ENCODE measurements around the gene PRR5L.

PRR5L gene

DNA sequence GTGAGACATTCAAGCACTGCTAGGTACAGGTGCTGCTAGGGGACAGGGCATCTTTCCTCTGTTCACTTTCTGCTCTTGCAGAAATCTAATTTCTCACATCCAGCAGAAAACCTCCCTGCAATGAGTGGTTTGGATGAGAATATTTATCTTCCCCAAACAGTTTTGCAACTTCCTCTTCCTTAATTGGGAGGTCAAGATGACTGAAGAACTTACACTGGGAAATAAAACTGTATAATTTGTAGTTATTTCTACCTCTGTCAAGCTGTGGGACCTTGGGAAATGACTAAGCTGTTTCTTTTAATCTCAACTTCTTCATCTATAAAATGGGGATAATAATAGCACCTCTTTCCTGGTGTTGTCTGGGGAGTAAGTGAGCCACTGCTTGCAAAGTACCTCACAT lies 69.8 kb downstream of the PRR5L start:
- Histone ChIP-seq H3K27me3 (ENCODE audit: insufficient read depth, low read length) (no peaks in the 10 kb centered on the region), H2AFZ (ENCODE audit: low read length, unreplicated experiment) (no peak overlapping the region), H3K27ac (ENCODE audit: low read depth, low read length) (no peak overlapping the region), H3K4me3 (ENCODE audit: low read depth, low read length) (no peak overlapping the region), H3K4me1 (ENCODE audit: control insufficient read depth, insufficient read depth, low read length, unreplicated experiment) (peaks cover 18% of the 10 kb centered on the region), H3K79me2 (ENCODE audit: control insufficient read depth, insufficient read depth, low read length, unreplicated experiment) (no peaks in the 10 kb centered on the region), H3K36me3 (ENCODE audit: insufficient read depth, low read length) (no peaks in the 10 kb centered on the region)

DNA sequence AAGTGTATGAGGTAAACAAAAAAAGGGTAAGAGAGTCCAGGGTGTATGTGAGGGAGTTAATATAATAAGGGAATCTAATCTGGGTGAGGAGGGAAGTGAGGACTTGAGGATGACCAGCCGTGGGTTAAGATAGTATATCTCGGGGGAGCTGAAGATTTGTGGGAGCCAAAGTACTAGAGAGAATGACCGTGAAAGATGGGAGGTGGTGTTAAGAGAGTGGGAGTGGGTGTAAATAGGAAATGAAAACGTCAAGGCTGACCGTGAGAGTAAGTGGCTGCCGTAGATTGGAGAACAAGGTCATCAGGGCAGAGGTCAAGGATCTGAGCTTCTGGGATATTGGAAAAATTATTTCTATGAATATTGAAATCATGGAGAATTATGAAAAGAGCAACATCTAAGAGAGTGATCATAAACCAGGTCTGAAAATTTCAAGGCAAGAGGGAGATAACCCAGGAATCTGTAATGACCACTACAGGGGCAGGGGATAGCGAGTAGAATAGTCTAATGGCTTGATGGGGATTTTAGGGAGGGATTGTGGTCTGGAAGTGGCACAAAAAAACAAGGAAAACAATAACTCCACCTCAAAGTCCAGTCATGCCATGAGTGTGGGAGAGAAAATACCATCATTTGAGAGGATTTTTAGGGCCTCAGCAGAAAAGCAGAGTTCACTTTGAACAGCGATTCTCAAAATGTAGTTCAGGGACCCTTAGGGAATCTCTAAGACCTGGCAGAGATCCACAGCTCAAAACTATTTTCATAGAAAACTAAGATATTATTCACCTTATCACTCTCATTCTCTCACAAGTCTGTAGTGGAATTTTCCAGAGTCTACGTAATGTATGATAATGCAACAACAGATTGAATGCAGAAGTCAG lies 72.0 kb downstream of the PRR5L start:
- Histone ChIP-seq H3K36me3 (ENCODE audit: insufficient read depth, low read length) (no peaks in the 10 kb centered on the region), H2AFZ (ENCODE audit: low read length, unreplicated experiment) (no peak overlapping the region), H3K4me1 (ENCODE audit: control insufficient read depth, insufficient read depth, low read length, unreplicated experiment) (peaks cover 21% of the 10 kb centered on the region), H3K27me3 (ENCODE audit: insufficient read depth, low read length) (no peaks in the 10 kb centered on the region), H3K27ac (ENCODE audit: low read depth, low read length) (no peak overlapping the region), H3K79me2 (ENCODE audit: control insufficient read depth, insufficient read depth, low read length, unreplicated experiment) (no peaks in the 10 kb centered on the region), H3K4me3 (ENCODE audit: low read depth, low read length) (no peak overlapping the region)

DNA sequence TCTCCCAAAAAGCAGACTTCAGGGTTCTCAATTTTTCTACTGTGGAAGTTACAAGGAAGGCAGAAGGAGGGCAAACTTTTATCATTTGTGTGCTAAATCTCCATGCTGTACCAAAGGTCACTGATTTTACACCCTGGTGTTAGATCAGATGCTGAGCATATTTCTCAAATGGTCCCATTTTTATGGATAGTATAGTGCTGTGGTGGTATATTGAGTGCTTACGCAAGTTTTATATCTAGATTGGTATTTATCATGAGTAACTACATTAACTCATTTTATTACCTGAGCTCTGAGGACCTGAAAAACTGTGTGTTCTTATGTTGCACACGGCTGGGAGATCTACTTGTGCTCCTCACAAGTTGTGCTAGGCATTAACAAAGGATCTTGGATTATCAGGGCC lies 75.1 kb downstream of the PRR5L start:
- Histone ChIP-seq H3K36me3 (ENCODE audit: insufficient read depth, low read length) (no peaks in the 10 kb centered on the region), H3K79me2 (ENCODE audit: control insufficient read depth, insufficient read depth, low read length, unreplicated experiment) (no peaks in the 10 kb centered on the region)

DNA sequence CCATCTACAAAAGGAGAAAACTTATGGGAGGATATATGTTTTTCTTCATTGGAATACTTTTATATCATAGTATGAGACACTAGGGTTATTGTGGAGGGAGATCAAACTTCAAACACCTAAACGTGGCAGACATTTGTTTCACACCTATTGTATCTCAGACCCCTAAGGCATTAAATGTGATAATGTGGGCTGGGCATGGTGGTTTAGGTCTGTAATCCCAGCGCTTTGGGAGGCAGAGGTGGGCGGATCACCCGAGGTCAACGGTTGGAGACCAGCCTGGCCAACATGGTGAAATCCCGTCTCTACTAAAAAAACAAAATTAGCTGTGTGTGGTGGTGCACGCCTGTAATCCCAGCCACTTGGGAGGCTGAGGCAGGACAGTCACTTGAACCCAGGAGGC lies 75.5 kb downstream of the PRR5L start:
- Histone ChIP-seq H3K27ac (ENCODE audit: low read depth, low read length) (no peak overlapping the region), H3K4me3 (ENCODE audit: low read depth, low read length) (no peak overlapping the region), H2AFZ (ENCODE audit: low read length, unreplicated experiment) (no peak overlapping the region), H3K4me1 (ENCODE audit: control insufficient read depth, insufficient read depth, low read length, unreplicated experiment) (peaks cover 17% of the 10 kb centered on the region), H3K36me3 (ENCODE audit: insufficient read depth, low read length) (no peaks in the 10 kb centered on the region), H3K79me2 (ENCODE audit: control insufficient read depth, insufficient read depth, low read length, unreplicated experiment) (no peaks in the 10 kb centered on the region), H3K27me3 (ENCODE audit: insufficient read depth, low read length) (no peaks in the 10 kb centered on the region)

More for the DNA sequence above, 75.1 kb downstream of the PRR5L start:
- H3K4me3 ChIP-seq (ENCODE audit: low read depth, low read length), result no peak overlapping the region
- no peak overlapping the region for H2AFZ ChIP-seq (ENCODE audit: low read length, unreplicated experiment)
- peaks cover 17% of the 10 kb centered on the region for H3K4me1 ChIP-seq (ENCODE audit: control insufficient read depth, insufficient read depth, low read length, unreplicated experiment)
- H3K27ac ChIP-seq (ENCODE audit: low read depth, low read length), result no peak overlapping the region
- H3K27me3 ChIP-seq (ENCODE audit: insufficient read depth, low read length), result no peaks in the 10 kb centered on the region

DNA sequence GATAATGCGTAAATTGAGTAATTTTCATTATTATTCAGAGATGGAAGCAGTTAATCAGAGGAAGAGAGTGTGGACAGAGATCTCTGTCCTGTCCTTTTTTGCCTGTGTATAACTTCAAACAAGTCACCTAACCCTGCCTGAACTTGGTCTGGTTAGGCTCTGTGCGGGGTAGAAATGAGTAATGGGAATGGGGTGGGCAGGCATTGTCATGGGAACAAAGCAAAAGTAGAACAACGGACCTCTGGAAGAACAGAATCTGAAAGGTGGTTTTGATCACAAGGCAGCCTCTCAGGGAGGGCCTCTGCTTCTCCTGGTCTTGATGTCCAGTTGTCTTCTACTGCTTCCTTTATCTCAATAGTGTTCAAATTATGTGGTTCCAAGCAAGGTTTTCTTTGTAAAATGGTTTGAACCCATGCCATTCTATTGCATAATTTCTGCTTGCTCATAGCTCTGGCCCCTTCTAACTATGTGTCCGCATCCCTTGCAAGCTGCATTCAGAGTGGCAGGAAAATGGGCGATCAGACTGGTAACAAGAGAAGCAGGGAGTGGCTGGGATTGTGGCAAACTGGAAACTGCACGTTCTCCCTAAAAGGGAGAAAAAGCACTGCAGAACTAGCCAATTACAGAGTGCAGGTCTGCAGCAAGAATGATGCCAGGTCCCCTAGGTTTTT lies 76.1 kb downstream of the PRR5L start:
- Histone ChIP-seq H3K36me3 (ENCODE audit: insufficient read depth, low read length) (no peaks in the 10 kb centered on the region), H3K4me1 (ENCODE audit: control insufficient read depth, insufficient read depth, low read length, unreplicated experiment) (peaks cover 17% of the 10 kb centered on the region), H3K27ac (ENCODE audit: low read depth, low read length) (peak overlapping the region; percentile 60), H3K79me2 (ENCODE audit: control insufficient read depth, insufficient read depth, low read length, unreplicated experiment) (no peaks in the 10 kb centered on the region), H2AFZ (ENCODE audit: low read length, unreplicated experiment) (peak overlapping the region; percentile 12), H3K27me3 (ENCODE audit: insufficient read depth, low read length) (no peaks in the 10 kb centered on the region), H3K4me3 (ENCODE audit: low read depth, low read length) (no peak overlapping the region)

DNA sequence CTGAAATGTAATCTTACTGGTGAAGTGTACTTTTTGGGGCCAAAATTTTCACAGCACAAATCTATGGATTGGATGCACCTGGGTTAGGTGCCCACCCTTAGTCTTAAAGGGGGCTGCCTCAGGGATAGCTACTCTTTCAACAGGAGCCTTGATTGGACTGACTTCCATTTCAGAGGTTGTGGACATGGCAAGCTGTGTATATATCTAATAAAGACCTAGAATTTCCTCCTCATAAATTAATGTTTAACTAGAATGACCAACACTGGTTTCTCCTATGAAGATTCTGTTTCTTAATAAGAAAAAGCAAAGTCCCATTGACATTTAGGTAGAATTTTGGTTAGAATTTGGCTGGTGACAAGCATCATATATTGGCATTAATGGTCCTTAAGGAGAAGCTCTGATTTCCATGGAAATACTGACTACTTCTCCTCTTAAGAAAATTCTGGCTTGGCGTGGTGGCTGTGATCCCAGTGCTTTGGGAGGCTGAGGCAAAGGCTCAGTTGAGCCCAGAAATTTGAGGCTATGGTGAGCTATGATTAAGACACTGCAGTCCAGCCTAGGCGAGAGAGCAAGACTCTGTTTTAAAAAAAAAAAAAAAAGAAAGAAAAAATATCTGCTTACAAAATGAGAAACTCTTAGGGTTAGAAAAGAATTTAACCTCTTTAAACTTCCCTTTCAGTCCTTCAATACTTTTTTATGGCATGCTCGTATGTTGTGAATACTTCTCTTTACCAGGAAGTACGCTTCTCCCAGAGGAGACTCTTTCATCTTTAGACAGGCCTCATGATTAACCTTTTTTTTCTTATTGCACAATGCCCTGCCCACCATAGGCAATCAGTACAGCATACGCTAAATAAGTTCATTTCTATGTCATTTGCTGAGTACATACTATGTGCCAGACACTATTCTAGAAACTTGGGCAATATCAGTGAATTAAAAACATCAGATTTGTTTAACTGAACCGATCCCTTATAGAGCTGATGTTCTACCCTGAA lies 77.2 kb downstream of the PRR5L start:
- H3K27ac ChIP-seq (ENCODE audit: low read depth, low read length), result peak overlapping the region; percentile 60
- peak overlapping the region; percentile 12 for H2AFZ ChIP-seq (ENCODE audit: low read length, unreplicated experiment)
- peaks cover 9% of the 10 kb centered on the region for H3K79me2 ChIP-seq (ENCODE audit: control insufficient read depth, insufficient read depth, low read length, unreplicated experiment)
- H3K4me3 ChIP-seq (ENCODE audit: low read depth, low read length), result no peak overlapping the region
- H3K27me3 ChIP-seq (ENCODE audit: insufficient read depth, low read length), result no peaks in the 10 kb centered on the region
- no peaks in the 10 kb centered on the region for H3K36me3 ChIP-seq (ENCODE audit: insufficient read depth, low read length)
- H3K4me1 ChIP-seq (ENCODE audit: control insufficient read depth, insufficient read depth, low read length, unreplicated experiment), result peaks cover 24% of the 10 kb centered on the region

DNA sequence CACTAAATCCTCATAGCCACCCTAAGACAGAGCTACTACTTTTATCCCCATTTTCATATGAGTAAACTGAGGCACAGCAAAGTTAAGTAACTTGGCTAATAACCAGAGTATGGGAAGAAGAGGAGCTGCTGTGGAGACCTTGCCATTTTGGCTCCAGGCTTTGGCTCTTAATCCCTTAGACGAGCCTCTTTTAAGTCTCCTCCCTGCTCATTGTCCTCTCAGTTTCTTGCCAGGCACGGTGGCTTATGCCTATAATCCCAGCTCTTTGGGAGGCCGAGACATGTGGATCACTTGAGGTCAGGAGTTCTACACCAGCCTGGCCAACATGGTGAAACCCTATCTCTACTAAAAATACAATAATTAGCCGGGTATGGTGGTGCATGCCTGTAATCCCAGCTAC lies 78.6 kb downstream of the PRR5L start:
- Histone ChIP-seq H3K4me3 (ENCODE audit: low read depth, low read length) (no peak overlapping the region), H3K79me2 (ENCODE audit: control insufficient read depth, insufficient read depth, low read length, unreplicated experiment) (peaks cover 22% of the 10 kb centered on the region), H2AFZ (ENCODE audit: low read length, unreplicated experiment) (no peak overlapping the region), H3K36me3 (ENCODE audit: insufficient read depth, low read length) (no peaks in the 10 kb centered on the region), H3K4me1 (ENCODE audit: control insufficient read depth, insufficient read depth, low read length, unreplicated experiment) (peaks cover 33% of the 10 kb centered on the region), H3K27me3 (ENCODE audit: insufficient read depth, low read length) (no peaks in the 10 kb centered on the region), H3K27ac (ENCODE audit: low read depth, low read length) (no peak overlapping the region)

DNA sequence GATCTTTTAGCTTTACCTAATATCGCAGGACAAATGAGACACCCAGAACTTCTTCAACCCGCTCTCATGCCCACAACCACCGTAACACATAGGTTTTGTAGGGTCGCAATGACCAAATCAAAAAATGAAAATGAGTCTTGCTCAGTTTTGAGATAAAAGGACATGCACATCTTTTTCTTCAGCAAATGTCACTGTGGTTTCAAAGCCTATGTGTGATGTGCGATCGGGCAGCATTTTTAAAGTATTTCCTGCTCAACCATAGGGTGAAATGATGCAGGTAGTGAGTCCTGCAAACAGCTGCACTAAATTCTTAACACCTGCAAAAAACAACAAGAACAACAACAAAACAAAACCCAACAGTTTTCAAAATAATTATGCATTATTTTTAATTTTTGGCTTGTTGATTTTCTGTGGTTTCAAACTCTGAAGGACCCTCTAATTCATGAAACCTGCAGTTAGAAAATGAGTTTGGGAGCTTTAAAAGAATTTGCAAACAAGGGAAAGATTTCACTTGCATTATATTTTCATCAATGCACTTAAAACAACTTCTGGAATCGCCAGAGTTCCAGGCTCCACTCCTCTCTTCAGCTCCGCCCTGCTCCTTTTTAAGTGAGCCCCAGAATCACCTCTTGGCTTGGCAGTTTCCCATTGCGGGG lies 79.4 kb downstream of the PRR5L start:
- Histone ChIP-seq H2AFZ (ENCODE audit: low read length, unreplicated experiment) (no peak overlapping the region), H3K4me1 (ENCODE audit: control insufficient read depth, insufficient read depth, low read length, unreplicated experiment) (peaks cover 33% of the 10 kb centered on the region), H3K27me3 (ENCODE audit: insufficient read depth, low read length) (no peaks in the 10 kb centered on the region), H3K36me3 (ENCODE audit: insufficient read depth, low read length) (no peaks in the 10 kb centered on the region), H3K79me2 (ENCODE audit: control insufficient read depth, insufficient read depth, low read length, unreplicated experiment) (peaks cover 26% of the 10 kb centered on the region), H3K27ac (ENCODE audit: low read depth, low read length) (no peak overlapping the region), H3K4me3 (ENCODE audit: low read depth, low read length) (peak overlapping the region; percentile 96)

DNA sequence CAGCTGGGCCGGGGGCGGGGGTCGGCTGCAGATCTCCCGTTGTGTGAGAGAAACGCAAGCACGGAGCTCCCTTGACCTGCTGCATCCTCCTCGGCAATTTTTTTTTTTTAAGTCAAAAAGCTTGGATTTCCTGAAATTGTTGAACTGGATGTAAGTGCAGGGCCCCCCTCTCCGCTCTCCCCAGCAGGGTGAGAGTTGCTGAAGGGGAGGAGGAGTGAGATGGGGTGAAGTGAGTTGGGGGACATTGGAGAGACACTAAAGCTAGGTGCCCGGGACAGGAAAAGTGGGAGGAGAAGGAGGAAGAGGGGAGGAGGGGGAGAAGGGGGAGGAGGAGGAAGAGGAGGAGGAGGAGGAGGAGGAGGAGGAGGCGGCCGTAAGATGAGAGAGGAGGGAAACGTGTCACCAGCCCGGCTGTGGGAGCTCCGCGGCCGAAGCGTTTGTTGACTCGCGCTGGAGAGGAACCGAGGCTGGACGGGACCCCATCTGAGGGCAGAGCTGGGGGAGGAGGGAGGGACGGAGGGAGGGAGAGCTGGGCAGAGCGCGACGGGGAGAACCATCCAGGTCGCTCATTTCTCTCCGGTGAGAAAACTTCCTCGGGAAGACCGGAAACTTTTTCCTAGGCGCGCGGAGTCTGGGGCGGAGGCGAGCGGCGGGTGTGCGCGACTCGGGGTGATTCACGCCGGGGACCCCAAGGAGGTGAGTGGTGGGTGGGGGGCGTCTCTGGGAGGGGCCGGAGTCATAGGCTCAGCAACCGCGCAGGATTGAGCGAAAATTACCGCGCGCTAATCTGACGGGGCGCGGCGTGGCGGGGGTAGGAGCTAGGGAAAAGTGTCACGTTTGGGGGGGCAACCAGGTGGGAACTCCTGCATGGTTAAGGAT lies 80.2 kb downstream of the PRR5L start:
- Histone ChIP-seq H3K79me2 (ENCODE audit: control insufficient read depth, insufficient read depth, low read length, unreplicated experiment) (peaks cover 26% of the 10 kb centered on the region), H3K27me3 (ENCODE audit: insufficient read depth, low read length) (no peaks in the 10 kb centered on the region), H3K4me1 (ENCODE audit: control insufficient read depth, insufficient read depth, low read length, unreplicated experiment) (peaks cover 33% of the 10 kb centered on the region), H3K36me3 (ENCODE audit: insufficient read depth, low read length) (no peaks in the 10 kb centered on the region), H2AFZ (ENCODE audit: low read length, unreplicated experiment) (peak overlapping the region; percentile 61), H3K4me3 (ENCODE audit: low read depth, low read length) (peak overlapping the region; percentile 96), H3K27ac (ENCODE audit: low read depth, low read length) (peak overlapping the region; percentile 20; the same call in 1 of the 2 replicates)
